SHP77 treated with DMSO at 0.1 percent for 48 hours (cell line): ENCODE data around the gene FCHSD2.
A peak's percentile ranks its signal among the peaks of the same experiment; 100 is the strongest.
"Not testable (repeated sequence)": the region's sequence is repeated elsewhere in the genome, so short reads cannot be mapped to it uniquely, and the experiment has no call there.

Experiments used
- DNase-seq: peaks from one replicate; lab custom pipeline; 2025; lab: John Stamatoyannopoulos, UW

Gene FCHSD2

DNA sequence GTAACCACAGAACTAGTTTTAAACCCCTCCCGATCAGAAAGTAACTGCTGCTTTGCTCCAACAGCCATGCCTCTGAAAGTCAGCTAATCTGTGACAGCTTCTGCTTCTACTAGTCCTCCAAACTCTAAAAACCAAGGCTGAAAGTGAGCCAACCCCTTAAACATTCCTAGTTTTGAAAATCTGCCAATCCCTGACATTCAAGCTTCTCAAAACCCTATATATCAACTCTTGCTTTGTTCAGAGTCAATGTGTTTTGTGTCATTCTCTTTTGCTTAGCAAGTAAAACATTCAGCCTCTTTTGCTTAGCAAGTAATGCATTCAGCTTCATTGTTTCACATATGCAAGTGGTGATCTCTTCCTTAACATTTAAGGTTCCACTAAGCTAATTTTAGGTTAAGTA is 271.0 kb downstream of the FCHSD2 start:
- DNase-seq = no peak

DNA sequence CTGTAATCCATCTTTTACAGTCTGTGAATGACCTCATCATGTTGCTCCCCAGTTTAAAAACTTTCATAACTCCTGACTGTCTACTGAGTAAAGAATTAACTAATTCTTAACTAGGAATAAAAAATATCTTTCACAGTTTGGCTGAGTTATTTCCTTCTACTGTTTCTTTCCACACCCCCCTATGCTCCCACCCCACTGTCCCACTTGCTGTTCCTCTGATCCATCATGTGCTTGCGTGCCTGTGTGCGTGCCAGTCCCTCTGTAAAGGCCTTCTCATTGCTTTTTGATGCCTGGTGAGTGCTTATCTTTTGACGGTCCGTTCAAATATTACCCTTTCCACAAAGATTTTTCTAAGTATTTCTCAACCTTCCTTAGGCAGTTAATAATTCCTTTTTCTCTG is 272.3 kb downstream of the FCHSD2 start:
- no peak for DNase-seq

DNA sequence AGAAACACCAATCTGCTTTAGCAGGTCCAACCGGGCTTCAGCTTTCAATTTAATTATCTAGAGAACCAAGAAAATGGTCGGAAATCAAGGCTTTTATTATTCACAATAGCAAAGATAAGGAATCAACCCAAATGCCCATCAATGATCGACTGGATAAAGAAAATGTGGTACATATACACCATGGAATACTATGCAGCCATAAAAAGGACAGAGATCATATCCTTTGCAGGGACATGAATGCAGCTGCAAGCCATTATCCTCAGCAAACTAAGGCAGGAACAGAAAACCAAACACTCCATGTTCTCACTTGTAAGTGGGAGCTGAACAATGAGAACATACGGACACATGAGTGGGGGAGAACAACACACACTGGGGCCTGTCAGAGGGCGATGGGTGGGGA is 274.1 kb downstream of the FCHSD2 start:
- DNase-seq = no peak

GRCh38 chr11:72864702-72865655 is 277.1 kb downstream of the FCHSD2 start:
- no peak for DNase-seq

DNA sequence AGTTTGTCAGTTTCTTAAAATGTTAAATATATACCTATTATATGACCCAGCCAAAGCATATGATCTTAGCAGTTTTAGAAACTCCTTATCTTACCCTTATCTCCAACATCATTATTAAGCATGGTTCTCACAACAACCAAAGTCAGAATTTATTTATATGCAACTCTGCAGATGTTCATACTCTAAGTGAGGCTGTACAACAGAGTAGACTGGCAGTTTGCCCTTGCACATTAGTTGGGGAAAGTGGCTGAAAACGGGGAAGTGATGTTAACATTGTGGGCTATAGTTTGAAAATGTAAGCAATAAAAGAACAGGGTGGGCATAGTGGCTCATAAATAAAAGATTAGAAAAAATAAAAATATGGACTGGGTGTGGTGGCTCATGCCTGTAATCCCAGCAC is 278.2 kb downstream of the FCHSD2 start:
- DNase-seq = no peak

DNA sequence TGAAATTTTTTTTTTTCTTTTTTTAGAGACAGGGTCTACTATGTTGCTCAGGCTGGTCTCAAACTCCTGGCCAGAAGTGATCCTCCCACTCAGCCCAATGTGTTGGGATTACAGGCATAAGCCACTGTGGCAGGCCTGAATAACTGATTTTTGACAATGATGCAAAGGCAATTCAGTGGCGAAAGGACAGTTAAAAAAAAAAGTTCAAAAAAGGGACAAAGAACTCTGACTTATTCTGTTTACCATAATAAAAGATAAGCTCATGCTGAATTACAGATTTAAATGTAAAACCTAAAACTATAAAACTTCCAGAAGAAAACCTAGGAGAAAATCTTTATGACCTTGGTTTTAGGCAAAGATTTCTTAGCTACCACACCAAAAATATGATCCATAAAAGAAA is 279.0 kb downstream of the FCHSD2 start:
- no peak for DNase-seq

DNA sequence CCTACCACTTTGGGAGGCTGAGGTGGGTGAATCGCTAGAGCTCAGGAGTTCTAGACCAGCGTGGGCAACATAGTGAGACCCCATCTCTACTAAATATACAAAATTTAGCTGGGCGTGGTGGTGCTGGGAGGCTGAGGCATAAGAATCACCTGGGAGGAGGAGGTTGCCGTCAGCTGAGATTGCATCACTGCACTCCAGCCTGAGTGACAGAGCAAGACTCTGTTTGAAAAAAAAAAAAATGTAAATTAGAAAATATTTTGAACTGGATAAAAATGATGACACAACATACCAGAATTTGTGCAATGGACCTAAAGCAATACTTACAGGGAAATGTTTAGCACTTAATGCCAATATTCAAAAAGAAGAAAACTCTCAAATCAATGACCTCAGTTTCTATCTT is 281.5 kb downstream of the FCHSD2 start:
- DNase-seq = no peak

GRCh38 chr11:72860010-72860409 is 282.1 kb downstream of the FCHSD2 start:
- DNase-seq = no peak

DNA sequence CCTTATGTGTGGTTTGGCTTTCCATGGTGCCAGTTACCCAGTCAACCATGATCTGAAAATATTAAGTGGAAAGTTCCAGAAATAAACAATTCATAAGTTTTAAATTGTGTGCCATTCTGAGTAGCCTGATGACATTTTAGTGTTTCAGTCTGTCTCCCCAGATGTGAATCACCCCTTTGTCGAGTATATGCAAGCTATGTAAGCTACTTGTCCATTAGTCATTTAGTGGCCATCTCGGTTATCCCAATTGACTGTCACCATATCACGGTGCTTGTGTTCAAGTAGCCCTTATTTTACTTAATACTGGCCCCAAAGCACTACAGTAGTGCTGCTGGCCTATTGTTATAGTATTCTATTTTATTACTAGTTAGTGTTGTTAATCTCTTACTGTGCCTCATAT is 283.0 kb downstream of the FCHSD2 start:
- no peak for DNase-seq

- DNase-seq = not testable (repeated sequence)
Measured at GRCh38 chr11:72858267-72858666, 283.9 kb downstream of the FCHSD2 start.

- no peak for DNase-seq
Measured at GRCh38 chr11:72856551-72857345, 285.4 kb downstream of the FCHSD2 start.

DNA sequence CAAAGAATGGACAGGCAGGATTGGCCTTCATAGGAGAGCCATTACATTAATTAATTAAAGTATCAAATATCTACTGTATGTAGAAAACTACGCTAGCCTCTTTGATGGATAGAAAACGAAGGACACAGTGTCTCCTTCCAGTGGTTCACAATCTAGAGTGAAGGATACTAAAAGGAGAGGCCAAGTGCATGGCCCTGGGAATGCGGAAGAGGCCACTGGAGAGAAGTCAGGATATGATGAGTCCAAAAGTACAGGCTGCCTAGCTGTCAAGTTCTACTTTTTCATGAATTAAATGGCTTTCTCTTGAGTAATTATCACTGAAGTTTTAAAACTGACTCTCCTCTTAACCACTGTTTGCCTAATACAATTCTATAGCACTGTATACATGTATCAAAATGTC is 286.1 kb downstream of the FCHSD2 start:
- DNase-seq = no peak

- DNase-seq = no peak
Measured at GRCh38 chr11:72851726-72852125, 290.4 kb downstream of the FCHSD2 start.

GRCh38 chr11:72850832-72851231 is 291.3 kb downstream of the FCHSD2 start:
- DNase-seq = no peak

GRCh38 chr11:72848846-72849466 is 293.2 kb downstream of the FCHSD2 start:
- peak; percentile 15 for DNase-seq

DNA sequence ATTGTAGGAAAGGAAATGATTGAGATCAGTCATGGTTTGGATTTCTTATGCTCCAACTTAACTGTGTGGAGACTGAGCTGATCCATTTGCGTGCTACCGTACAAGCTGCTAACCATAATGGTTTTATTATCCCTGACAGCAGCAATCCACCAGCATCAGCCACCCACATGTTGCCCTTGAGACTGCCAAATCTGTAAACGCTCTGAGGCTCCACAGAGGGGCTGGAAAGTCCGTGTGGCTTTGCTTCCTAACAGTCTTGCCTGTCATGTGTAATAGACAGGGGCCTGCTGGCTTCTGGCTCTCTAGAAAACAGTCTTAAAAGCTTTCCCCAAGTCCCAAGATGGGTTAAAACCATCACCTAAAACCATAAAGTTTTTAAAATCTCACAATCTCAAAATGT is 297.8 kb downstream of the FCHSD2 start:
- no peak for DNase-seq

GRCh38 chr11:72842653-72843330 is 299.3 kb downstream of the FCHSD2 start:
- DNase-seq = no peak

- no peak for DNase-seq
Measured at GRCh38 chr11:72842126-72842525, 300.0 kb downstream of the FCHSD2 start.

DNA sequence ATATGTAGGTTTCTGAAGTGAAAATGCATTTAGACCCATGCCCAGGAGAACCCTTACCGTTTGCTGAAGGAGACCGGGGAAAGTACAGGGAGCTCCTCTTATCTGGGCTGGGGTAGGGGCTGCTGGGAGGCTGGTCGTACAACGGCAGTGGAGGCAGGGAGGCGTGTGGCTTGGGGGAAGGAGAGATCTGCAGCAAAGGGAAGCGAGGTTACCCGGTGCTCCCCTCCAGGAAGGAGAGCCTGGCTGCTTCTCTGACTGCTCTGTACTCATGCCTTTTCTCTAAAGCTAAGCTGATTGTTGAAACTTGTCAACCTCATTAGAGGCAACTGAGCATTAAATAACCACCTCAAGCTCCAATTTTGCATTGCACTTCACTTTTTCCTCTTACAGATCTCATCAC is 300.7 kb downstream of the FCHSD2 start:
- DNase-seq = no peak

DNA sequence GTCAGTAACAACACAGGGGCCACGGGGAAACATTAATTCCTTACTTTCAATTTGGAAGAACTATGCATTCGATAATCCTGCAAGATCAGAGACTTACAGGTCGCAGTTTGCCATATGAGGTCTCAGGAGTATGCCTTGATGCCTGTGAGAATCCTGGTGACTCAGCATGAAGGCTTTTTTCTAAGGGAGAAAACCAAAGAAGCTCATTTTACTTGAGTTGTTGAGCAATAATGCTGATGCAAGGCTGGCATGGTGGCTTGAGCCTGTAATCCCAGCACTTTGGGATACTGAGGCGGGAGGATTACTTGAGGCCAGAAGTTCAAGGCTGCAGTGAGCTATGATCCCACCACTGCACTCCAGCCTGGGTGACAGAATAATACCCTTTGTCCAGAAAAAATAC is 301.3 kb downstream of the FCHSD2 start:
- no peak for DNase-seq

DNA sequence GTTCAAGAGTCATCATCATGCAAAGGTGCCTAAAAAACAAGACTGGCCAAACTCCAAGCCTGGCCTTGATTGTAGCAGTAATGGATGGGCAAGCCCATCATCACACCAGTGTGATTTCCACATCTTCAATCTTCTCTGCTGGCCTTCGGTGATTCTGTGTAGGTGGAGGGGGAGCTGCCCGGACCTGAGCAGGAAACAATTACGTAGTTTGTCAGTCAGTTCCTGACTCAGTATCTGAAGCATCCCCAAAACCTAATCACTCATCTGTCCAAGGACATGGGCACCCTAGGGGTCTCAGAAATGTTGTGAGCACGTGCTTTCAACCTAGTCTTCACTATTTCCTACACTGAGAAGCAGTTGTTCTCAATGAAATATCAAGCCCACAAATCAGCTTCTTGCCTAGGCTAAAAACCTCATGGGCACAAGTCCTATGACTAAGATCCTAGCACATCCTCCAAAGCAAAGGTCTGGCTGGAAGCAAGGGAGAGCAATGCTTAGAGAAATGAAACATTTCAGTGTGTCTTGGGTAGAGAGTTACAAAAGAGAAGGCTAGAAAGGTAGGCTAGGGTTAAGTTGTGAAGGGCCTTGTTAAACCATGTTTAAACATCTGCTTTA is 303.3 kb downstream of the FCHSD2 start:
- no peak for DNase-seq

GRCh38 chr11:72836111-72836510 is 306.0 kb downstream of the FCHSD2 start:
- DNase-seq = no peak
